NCI-H146 treated with DMSO at 0.1 percent for 48 hours (cell line): ENCODE measurements around the gene FBXO47.
"Not testable (repeated sequence)": the region's sequence is repeated elsewhere in the genome, so short reads cannot be mapped to it uniquely, and the experiment has no call there.

Experiments
- DNase-seq: peaks from one replicate; lab custom pipeline; 2025; ENCODE audit not compliant: unreplicated experiment; lab: John Stamatoyannopoulos, UW

Gene FBXO47

DNA sequence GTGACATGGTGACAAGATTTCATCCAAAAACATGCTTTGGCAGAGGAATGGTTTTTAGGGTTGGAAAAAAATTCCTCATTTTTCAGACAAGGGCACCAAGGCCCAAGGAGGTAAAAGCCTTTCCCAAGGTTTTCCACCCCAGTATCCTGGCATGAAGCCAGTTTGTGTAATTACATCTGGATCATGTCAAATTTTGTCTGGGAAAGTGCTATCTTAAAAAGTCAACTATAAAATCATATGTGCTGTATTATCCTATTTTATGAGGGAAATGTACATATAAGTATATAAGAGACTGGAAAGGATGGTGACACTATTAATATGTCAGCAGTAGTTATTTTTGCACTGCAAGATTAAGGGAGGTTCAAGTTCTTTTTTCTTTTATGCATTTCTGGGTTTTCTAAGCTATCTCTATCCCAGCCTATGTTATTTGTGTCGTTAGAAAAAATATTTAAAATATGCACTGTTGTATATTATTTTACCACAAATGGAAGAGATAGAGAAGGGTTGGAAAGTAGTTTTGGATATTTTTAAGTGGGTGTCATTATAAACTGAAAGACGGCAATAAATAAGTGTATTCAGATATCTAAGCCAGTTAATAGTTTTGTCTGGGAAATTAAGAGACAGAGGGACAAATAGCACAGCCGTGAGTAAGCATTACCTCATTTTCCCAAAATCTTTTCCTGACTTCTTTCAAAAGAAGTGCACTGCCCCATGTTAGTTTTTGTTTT is 13.5 kb upstream of the FBXO47 start:
- DNase-seq = no peak

DNA sequence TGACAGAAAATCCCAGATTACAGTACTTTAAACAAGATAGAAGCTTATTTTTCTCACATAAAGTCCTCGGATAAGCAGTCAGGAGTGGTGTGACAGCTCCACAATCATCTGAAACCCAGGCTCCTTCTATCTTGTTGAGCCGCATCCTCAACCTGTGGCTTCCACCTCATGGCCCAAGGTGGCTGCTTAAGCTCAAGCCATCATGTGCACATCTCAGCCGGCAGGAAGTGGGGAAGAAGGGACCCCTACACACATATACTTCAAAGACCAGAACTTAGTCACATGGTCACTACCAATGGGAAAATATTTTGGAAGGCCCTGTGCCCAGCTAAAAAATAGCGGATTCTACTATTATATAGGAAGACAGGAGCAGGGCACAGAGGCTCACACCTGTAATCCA is 11.0 kb upstream of the FBXO47 start:
- DNase-seq = no peak

DNA sequence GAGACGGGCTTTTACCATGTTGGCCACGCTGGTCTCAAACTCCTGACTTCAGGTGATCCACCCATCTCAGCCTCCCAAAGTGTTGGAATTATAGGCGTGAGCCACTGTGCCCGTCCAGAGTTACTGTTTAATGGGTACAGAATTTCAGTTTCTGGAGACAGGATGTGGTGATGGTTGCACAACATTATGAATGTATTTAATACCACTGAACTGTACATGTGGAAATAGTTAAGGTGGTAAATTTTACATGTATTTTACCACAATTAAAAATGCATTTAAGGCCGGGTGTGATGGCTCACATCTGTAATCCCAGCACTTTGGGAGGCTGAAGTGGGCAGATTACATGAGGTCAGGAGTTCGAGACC is 9.0 kb upstream of the FBXO47 start:
- not testable (repeated sequence) for DNase-seq

DNA sequence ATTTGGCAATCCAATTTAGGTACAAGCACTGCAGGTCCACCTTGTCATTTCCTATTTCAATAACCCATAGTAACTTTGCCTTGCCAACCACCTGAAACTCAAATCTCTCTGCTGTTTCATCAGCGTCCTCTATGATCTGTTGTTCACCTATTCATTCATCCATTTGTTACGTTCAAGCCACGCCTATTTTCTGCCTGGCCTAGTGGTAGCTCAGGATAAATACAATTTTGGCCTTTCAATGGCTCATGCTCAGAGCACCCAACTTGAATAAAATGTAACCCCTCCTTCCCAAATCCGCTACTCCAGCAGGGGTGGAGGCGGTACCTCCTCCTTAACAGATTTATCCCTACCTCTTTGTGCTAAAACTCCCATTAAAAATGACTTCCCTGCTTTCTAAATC is 3.6 kb upstream of the FBXO47 start:
- no peak for DNase-seq

DNA sequence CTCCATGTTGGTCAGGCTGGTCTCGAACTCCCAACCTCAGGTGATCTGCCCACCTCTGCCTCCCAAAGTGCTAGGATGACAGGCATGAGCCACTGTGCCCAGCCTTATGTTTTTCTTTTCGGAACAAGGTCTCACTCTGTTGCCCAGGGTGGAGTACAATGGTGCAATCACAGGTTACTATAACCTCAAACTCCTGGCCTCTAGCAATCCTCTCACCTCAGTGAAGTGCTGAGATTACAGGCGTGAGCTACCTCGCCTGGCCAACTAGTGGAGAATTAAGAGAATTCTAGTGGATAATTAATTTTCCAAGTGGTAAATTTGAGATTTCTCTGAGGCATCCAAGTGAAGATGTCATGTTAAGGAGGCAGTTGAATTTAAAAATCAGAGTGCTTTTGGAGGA is 2.9 kb upstream of the FBXO47 start:
- no peak for DNase-seq

DNA sequence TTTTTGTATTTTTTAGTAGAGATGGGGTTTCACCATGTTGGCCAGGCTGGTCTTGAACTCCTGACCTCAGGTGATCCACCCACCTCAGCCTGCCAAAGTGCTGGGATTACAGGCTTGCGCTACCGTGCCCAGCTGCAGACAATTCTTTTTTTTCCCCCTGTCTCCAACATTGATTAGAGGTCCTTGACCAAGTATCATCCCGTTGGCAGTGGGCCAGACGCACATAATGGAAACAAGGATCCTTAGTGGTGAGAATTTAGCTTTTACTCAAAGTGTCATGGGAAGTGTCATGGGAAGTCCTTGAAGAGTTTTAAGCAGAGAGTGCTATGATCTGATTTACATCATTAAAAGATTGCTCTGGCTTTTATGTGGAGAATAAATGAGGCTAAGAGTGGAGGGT is 2.1 kb upstream of the FBXO47 start:
- DNase-seq = no peak

DNA sequence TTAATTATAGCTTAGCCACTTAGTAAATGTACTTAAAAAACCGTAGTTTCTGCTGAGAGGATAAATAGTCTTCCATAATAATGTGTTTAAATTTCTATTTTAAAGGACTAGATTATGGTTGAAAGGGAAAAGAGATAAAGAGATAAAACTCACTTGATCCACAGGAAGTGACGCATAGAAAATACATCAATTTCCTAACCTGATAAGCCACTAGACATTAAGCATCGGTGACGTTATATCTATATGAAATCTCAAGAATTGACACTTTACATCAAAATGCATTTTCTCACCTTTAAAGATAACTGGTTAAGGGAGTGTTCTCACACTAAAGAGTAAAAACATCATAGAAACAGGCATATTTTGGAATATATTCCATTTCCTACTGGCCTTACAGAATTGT is 5.8 kb downstream of the FBXO47 start:
- DNase-seq = peak; percentile 5

DNA sequence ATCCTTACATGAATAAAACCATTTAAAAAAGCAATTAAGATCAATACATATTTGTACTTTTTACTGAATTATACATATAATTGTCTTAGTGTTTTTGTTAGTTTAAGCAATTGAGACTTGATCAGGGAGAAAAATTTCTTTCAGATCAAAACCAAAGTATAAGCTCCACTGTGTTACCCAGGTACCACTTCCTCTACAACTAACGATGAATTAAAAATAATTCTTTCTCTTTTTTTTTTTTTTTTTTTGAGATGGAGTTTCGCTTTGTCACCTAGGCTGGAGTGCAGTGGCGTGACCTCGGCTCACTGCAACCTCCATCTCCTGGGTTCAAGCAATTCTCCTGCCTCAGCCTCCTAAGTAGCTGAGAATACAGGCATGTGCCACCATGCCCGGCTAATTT is 6.8 kb downstream of the FBXO47 start:
- no peak for DNase-seq

DNA sequence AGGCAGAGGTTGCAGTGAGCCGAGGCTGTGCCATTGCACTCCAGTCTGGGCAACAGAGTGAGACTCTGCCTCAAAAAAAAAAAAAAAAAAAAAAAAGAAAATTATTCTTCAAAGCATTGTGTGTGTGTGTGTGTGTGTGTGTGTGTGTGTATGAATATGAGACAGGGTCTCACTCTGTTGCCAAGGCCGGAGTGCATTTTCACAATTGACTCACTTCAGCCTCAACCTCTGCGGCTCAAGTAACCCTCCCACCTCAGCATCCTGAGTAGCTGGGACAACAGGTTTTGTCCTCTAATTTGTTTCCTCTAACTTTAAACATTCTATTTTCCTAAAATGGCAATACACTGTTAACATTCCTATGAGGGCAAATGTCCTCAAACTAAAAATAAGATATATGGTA is 7.7 kb downstream of the FBXO47 start:
- no peak for DNase-seq

DNA sequence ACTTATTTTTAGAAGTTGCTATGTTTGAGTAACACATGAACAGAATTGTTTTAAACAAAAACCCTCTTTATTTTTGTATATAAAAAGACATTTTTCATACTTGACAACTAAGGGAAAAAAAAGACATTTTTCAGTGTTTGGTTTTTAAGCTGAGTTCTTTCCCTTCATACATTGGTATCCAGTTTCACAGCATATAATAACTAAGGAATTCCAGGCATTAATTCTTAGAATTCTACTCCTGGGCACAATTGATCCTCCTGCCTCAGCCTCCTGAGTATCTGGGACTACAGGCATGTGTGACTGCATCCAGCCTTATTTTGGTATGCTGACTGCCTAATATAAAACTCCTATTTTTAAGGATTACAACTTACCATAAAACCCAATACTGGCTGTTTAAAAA is 8.4 kb downstream of the FBXO47 start:
- DNase-seq = no peak

DNA sequence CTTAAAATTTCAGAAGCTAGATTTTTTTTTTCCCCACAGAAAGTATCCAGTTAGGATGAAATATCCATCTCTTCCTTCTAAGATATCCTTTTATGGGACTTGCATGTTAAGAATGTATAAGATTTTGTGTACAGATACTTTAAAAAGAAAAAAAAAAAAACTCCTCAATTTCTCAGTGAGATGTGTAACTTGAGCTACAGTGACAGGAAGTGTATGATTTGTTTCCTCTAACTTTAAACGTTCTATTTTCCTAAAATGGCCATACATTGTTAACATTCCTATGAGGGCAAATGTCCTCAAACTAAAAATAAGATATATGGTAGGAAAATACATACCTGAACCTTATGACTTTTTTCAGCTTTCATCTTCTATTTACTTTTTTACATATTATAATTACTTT is 8.9 kb downstream of the FBXO47 start:
- DNase-seq = no peak

DNA sequence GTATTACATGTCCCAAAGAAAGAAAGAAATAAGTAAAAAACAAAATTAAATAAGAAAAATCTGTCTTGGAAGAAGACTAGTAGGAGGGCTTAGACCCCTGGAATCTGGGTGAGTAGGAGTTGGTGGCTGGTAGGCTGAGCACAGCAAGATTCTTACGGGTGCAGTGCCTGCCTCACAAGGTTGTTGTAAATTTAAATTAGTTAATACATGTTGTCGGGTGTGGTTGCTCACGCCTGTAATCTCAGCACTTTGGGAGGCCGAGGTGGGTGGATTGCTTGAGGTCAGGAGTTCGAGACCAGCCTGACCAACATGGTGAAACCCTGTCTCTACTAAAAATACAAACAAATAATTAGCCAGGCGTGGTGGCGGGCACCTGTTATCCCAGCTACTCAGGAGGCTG is 13.4 kb downstream of the FBXO47 start:
- not testable (repeated sequence) for DNase-seq

DNA sequence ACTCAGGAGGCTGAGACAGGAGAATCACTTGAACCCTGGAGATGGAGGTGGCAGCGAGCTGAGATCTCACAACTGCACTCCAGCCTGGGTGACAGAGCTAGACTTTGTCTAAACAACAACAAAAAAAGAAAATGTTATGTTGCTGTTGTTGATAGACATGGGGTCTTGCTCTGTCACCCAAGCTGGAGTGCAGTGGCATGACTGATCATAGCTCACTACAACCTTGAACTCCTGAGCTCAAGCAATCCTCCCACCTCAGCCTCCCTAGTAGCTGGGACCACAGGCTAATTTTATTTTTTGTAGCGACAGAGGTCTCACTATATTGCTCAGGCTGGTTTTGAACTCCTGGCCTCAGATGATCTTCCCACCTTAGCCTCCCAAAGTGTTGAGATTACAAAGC is 20.0 kb downstream of the FBXO47 start:
- DNase-seq = no peak

DNA sequence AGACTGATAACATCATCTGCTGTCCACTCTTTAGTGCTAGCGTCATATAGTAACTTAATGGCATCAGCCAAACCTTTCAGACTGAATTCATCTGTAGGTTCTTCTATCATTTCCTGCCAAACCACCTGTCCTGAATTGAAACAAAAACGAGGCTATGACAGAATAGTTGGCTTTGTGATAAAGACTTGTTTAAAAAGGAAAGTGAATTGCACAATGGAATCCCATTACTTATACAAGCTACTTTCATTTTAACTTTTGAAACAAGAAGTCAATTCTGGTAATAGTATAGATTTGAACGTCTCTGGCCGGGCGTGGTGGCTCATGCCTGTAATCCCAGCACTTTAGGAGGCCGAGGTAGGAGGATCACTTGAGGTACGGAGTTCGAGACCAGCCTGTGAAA is 23.6 kb downstream of the FBXO47 start:
- DNase-seq = no peak

DNA sequence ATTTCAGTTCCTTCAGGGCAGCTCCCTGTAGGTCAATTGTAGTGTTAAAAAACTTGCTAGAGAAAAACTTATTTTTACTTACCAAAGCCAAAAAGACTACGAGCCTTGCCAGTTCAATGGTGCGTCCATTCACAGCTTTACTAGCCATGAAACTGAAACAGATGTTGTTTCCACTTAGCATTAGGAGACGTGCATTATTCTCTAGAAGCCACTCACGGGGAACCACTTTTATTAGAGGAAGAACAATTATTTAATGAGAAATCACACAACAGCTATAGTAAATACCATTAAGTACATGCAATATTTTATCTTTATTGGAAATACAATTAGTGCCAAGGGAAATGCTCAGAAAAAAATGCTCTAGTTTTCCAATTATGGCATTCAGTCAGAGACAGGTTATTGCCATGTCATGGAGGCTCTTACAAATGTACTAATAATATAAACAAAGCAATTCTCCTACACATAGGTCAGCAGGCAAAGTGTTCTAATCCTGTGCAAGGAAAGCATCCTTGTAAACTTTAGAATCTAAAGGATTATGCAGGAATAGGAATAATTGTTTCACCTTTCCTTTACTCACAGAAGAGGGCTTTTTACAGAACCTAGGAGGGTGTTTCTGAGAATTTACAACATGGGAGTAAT is 24.4 kb downstream of the FBXO47 start:
- no peak for DNase-seq

DNA sequence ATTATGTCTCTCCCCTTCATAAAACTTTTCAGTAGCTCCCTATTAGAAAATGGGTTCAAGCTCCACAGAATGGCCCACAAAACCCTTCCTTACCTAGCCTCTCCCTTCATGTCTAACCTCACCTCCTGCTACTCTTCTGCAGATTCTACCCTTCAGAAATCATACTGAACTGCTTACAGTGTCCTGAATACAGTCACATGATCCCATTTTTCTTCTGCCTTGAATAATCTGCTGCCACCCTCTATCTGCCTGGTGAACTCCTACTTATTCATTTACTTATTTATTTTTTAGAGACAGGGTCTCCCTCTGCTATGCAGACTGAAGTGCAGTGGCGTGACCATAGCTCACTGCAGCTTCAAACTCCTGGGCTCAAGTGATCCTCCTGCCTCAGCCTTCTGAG is 26.8 kb downstream of the FBXO47 start:
- DNase-seq = no peak

DNA sequence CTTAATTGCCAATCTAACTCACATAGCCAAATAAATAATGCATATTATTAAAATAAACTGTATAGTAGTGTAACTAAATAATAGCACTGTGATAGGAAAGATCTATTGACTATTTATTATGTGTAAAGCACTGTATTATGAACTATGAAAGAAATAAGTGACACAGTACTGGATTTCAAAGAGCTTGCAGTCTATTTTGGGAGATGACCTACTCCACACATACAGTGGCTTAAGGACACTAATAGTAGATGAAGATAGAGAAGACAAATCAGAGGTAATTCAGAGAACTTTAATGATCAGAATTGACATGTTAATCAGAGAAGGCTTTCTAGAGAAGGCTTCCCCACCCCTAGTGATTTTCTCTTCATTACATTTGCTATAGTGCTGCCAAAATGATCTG is 27.2 kb downstream of the FBXO47 start:
- DNase-seq = no peak

DNA sequence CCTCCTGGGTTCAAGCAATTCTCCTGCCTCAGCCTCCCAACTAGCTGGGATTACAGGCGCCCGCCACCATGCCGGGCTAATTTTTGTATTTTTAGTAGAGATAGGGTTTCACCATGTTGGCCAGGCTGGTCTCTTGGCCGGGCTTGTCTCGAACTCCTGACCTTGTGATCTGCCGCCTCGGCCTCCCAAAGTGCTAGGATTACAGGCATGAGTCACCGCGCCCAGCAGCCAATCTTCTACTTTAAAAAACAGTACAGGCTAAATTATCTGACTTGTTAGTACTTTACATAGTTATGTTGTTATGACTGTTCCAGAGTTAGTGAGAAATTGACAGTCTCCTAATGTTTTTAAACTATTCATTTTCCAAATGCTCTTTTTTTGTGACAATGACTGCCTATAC is 33.2 kb downstream of the FBXO47 start:
- DNase-seq = not testable (repeated sequence)

DNA sequence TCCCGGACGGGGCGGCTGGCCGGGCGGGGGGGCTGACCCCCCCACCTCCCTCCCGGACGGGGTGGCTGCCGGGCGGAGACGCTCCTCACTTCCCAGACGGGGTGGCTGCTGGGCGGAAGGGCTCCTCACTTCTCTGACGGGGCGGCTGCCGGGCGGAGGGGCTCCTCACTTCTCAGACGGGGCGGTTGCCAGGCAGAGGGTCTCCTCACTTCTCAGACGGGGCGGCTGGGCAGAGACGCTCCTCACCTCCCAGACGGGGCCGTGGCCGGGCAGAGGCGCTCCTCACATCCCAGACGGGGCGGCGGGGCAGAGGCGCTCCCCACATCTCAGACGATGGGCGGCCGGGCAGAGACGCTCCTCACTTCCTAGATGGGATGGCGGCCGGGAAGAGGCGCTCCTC is 36.4 kb downstream of the FBXO47 start:
- DNase-seq = not testable (repeated sequence)

DNA sequence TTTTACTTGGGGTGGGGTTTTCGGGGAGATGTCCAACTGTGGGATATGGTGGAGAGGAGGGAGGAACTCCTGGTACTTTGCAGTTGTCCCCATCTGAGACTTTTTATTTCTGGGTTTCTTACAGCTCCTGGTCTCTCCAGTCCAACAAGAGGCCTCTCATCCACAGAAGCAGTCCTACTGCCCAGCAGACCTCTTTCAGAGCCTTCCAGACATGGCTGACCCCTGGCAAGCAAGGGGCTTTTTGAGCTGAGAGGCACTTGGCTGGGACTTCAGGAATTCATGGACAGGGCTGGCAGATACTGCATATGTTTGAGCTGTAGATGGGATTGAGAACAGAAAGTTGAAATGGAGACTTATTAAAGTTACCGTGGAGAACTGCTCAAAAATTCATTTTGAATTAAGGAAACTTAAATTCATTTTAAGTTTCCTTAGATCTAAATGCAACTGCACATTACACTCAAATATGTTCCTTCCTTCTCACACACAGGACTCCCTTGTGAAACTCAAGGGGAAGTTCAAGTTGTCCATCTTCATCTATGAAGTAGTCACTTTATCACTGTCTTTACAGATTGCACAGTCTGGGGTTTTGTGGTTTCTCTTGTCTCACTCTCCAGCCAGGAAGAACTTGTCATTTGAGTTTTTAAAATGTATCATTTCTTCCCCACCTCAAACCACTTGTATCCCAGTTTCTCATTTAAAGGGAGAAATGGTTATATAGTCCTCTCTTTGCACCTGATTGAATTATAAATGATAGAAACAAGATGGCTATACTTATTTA is 40.7 kb downstream of the FBXO47 start:
- DNase-seq = no peak

DNA sequence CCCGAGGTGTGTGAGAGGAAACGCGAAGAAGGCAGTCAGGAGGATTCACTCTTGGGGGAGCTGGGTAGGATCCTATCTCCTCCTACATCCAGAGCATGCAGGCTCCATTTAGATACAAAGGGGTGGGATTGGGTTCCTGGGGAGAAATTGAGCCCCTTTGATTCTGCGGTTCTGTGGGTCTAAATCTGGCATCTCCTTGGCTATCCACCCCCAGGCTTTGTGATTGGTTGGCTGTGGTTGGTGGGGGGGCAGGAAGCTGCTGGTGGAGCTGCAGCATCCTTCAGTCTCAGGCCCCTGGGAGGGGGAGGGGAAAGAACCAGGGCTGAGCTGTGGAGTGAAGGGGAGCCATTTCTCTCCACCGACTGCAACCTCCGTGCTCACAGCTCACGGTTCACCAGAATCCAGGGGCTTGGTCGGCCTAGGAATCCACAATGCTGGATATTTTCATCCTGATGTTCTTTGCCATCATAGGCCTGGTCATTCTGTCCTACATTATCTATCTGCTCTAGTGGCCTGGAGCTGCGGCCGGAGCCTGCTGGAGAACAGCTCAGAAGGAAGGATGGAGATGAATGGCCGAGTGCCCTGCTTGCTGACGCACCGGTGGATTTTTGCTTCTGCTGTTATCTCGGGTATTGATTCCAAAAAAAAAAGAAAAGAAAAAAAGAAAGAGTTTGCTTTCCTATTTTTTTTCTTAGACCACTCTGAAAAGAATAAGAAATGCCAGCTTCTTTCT is 41.8 kb downstream of the FBXO47 start, which contains the start of gene LASP1NB:
Gene LASP1NB (plus strand): TSS at position 352 of the 733 bp plus-strand sequence.
- DNase-seq = no peak
